Gastrocnemius medialis (tissue), 4 donors: ENCODE data around the gene KIF3C. TPM values are rescaled to one million over a fixed set of nuclear protein-coding genes. Genes with fewer than 3 reads are reported as not detected.
"Not testable (repeated sequence)": the region's sequence is repeated elsewhere in the genome, so short reads cannot be mapped to it uniquely, and the experiment has no call there.

Experiments used
- ATAC-seq, 2 donors: fragments of 150-250 bp; one replicate each; pipeline ENCODE4 v1.9.1; 2016
- DNase-seq, 2 donors: peaks; one replicate each; pipeline ENCODE4 v3.0.0-alpha.2; 2019
- H3K27ac ChIP-seq, 4 donors: fragments of 200-600 bp; sonication (generic); 1 replicate in 1 of 4; 2 replicates in 3 of 4; pipeline ENCODE4 v1.5.1; 2016 to 2018; ENCODE audit warnings: mild to moderate bottlenecking in 2 of 4, moderate library complexity in 1 of 4
- H3K27me3 ChIP-seq, 3 donors: fragments of 200-600 bp; sonication (generic) in 2 of 3; 1 replicate in 1 of 3; 2 replicates in 2 of 3; pipeline versions ENCODE4 v1.5.1 to v1.6.0; 2016 to 2019; ENCODE audit warnings: mild to moderate bottlenecking in 1 of 3, moderate library complexity in 1 of 3
- H3K36me3 ChIP-seq, 2 donors: fragments of 200-600 bp; sonication (generic) in 1 of 2; one replicate each; pipeline ENCODE4 v1.5.1; 2017 to 2018
- H3K4me1 ChIP-seq, 2 donors: fragments of 200-600 bp; sonication (generic) in 1 of 2; one replicate each; pipeline ENCODE4 v1.5.1; 2016 to 2017; ENCODE audit warnings: mild to moderate bottlenecking in 2 of 2
- H3K4me3 ChIP-seq, 4 donors: fragments of 200-600 bp; sonication (generic) in 3 of 4; 1 replicate in 1 of 4; 2 replicates in 3 of 4; pipeline ENCODE4 v1.5.1; 2016 to 2019; ENCODE audit warnings: mild to moderate bottlenecking in 2 of 4
- H3K9me3 ChIP-seq, 3 donors: fragments of 200-600 bp; sonication (generic) in 2 of 3; 1 replicate in 1 of 3; 2 replicates in 2 of 3; pipeline ENCODE4 v1.5.1; 2016 to 2019
- POLR2A ChIP-seq, 2 donors: fragments of 450-650 bp; IDR thresholded peaks; one replicate each; pipeline ENCODE4 v1.6.1; 2017; ENCODE audit warnings: antibody characterized with exemption in 2 of 2, mild to moderate bottlenecking in 2 of 2, moderate library complexity in 2 of 2
- in situ Hi-C, 4 donors: fragments of 200-750 bp; cut with MboI; loops; one replicate each; pipeline versions ENCODE4 v1.15.0 to v1.8.0; 2017; ENCODE audit warnings: low sequenced_read_pairs in 4 of 4
- intact Hi-C: fragments of 100-400 bp; cut with DNase I; formaldehyde crosslinking; loops from one replicate; pipeline ENCODE4 v1.15.1; 2023; ENCODE audit warnings: low total_unique reads
- total RNA-seq, 4 donors: library from RNA; depleted of rRNA; stranded (reverse); fragments of >200 nt; gene quantifications; one replicate each; pipeline versions ENCODE4 v1.1.0 to v1.2.3, GENCODE V29; 2016
- TF ChIP-seq, protein P1 (sequence below), 5 experiments: fragments of 450-650 bp in 3 of 5; fragments of 200-600 bp in 2 of 5; sonication (generic) in 2 of 5; IDR thresholded peaks in 4 of 5; conservative IDR thresholded peaks in 1 of 5; 1 replicate in 4 of 5; 2 replicates in 1 of 5; pipeline ENCODE4 v1.5.1; 2016 to 2019; ENCODE audit warnings: antibody characterized with exemption in 5 of 5, mild to moderate bottlenecking in 3 of 5, moderate library complexity in 3 of 5

The KIF3C gene
- 1 to 10 TPM; 1.1 to 4.4 (median 2.1) TPM for total RNA-seq

DNA sequence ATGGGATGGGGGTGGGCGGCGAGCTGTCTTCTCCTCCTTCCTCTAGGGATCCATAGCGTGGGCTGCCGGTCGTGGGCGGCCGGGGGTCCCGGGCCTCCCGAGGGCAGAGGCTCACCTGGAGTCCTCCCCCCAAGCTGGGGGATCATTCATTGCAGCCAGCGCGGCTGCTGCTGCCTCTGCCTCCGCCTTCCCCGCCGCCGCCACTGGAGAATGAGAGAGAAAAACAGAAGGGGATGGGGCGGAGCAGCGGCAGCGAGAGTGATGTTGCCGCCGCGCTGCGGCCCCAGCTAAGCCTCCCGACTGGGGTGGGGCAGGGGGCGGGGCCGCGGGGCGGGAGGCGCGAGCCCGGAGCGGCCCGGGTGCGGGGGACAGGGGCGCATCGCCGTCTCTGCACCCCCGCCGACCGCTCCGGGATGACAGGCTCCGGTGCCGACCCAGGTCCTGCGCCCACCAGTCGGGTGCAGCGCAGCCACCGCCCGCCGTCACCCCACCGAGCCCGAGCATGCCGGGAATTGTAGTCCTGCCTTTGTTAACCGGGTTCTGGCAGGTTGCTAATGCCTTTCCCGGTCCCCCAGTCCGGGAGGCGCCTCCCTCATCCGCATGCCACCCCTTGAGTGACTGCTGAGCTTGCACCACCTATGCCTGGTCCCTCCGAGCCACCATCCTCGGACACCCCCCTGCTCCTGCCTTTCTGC, at the start of gene KIF3C:
Gene KIF3C, minus strand, starts transcription at position 225 of the 695 bp plus-strand sequence. CDS start 580 bp downstream, outside the sequence.
- in situ Hi-C loops = loop anchor here in 1 of 4 donors (25.0 kb wide), 1 partner anchor 355 kb away; the partner anchor contains the start of genes ADGRF3 and SELENOI
- ATAC-seq (peak; percentile 57 to 60), DNase-seq (peak; percentile 17 to 27)
- H3K4me3 ChIP-seq = peak within 1 kb of the TSS; percentile 71 to 88 (median 76)
- H3K27ac ChIP-seq = peak within 1 kb of the TSS; percentile 29 to 67 (median 56)
- TF ChIP-seq POLR2A (IDR thresholded peaks at IDR 0.05) = no peak
- TF ChIP-seq, protein P1, sequence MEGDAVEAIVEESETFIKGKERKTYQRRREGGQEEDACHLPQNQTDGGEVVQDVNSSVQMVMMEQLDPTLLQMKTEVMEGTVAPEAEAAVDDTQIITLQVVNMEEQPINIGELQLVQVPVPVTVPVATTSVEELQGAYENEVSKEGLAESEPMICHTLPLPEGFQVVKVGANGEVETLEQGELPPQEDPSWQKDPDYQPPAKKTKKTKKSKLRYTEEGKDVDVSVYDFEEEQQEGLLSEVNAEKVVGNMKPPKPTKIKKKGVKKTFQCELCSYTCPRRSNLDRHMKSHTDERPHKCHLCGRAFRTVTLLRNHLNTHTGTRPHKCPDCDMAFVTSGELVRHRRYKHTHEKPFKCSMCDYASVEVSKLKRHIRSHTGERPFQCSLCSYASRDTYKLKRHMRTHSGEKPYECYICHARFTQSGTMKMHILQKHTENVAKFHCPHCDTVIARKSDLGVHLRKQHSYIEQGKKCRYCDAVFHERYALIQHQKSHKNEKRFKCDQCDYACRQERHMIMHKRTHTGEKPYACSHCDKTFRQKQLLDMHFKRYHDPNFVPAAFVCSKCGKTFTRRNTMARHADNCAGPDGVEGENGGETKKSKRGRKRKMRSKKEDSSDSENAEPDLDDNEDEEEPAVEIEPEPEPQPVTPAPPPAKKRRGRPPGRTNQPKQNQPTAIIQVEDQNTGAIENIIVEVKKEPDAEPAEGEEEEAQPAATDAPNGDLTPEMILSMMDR (IDR thresholded peaks at IDR 0.05 in 4 of 5, conservative IDR thresholded peaks at IDR 0.05 in 1 of 5) = no peak
- peaks cover 6 to 10% of the 10 kb centered on the region in 2 donors for H3K4me1 ChIP-seq
- no peaks in the 10 kb centered on the region for H3K9me3 ChIP-seq
- H3K27me3 ChIP-seq = no peaks in the 10 kb centered on the region
- no peaks in the 10 kb centered on the region for H3K36me3 ChIP-seq
- intact Hi-C loops = no loop called here

DNA sequence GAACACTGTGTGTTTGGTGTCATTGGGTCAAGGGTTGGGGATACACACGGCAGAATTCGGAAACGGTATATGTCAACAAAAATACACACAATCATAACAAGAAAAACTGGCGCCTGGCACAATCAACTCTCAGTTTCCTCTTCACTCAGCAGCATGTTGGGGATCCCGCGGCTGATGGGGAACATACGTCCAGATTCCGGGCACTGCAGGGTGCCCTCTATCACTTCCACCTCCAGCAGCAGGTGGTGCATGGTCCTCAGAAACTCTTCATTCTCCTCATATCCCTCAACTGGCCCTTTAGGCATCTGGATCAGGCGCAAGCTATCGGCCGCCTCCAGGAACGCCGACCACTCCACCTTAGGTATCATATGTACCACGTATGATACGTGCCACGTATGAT, 45.8 kb upstream of the KIF3C start:
- H3K4me3 ChIP-seq, DNase-seq, H3K27me3 ChIP-seq, H3K27ac ChIP-seq, H3K36me3 ChIP-seq, H3K4me1 ChIP-seq, in situ Hi-C loops, H3K9me3 ChIP-seq, ATAC-seq, intact Hi-C loops: not testable (repeated sequence)

DNA sequence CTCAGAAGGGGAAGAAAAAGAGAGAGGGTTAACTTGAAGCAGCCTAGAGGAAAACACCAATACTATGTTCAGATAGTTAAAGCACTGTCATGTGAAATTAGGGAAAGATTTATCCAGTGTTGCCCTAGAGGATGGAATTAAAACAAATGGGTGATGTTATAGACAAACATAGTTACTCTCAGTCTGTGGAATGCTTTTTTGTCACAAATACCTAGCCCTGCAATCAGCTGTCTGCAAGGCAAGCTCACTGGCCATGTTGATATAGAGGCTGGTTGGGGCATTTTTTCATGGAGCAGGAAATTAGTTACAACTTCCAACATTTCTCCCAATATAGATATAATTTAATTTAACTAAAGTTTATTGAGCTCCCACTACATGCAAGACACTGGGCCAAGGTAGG, 43.2 kb upstream of the KIF3C start:
- in situ Hi-C loops (no loop called here), intact Hi-C loops (no loop called here)
- Histone ChIP-seq H3K4me1 (no peaks in the 10 kb centered on the region), H3K27ac (no peak overlapping the region), H3K9me3 (no peaks in the 10 kb centered on the region), H3K27me3 (no peaks in the 10 kb centered on the region), H3K4me3 (no peak overlapping the region), H3K36me3 (no peaks in the 10 kb centered on the region)
- DNase-seq = no peak
- ATAC-seq = no peak
- TF ChIP-seq POLR2A (IDR thresholded peaks at IDR 0.05) = no peak
- TF ChIP-seq, protein P1 (IDR thresholded peaks at IDR 0.05 in 4 of 5, conservative IDR thresholded peaks at IDR 0.05 in 1 of 5) = no peak

DNA sequence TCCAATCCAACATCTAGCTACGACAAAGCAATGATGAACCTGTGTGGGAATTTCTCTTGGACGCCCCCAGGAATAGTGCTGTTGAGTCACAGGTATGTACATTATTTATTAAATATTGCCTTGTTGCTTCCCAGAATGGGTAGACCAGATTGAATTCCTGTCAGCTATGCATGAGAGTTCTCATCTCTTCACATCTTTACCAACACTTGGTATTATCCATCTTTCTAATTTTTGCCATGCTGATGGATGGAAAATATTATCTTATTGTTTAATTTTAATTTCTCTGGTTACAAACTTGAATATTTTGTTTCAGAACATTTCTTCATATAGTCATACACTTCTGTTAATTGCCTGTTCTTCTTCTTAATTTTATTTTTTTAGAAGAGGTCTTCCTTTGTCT, 42.0 kb upstream of the KIF3C start:
- intact Hi-C loops (no loop called here), in situ Hi-C loops (no loop called here)
- Histone ChIP-seq H3K9me3 (no peaks in the 10 kb centered on the region), H3K4me3 (no peak overlapping the region), H3K4me1 (no peaks in the 10 kb centered on the region), H3K36me3 (no peaks in the 10 kb centered on the region), H3K27me3 (no peaks in the 10 kb centered on the region), H3K27ac (no peak overlapping the region)
- TF ChIP-seq, protein P1 (IDR thresholded peaks at IDR 0.05 in 4 of 5, conservative IDR thresholded peaks at IDR 0.05 in 1 of 5) = no peak
- TF ChIP-seq POLR2A (IDR thresholded peaks at IDR 0.05) = no peak
- ATAC-seq (no peak), DNase-seq (no peak)

DNA sequence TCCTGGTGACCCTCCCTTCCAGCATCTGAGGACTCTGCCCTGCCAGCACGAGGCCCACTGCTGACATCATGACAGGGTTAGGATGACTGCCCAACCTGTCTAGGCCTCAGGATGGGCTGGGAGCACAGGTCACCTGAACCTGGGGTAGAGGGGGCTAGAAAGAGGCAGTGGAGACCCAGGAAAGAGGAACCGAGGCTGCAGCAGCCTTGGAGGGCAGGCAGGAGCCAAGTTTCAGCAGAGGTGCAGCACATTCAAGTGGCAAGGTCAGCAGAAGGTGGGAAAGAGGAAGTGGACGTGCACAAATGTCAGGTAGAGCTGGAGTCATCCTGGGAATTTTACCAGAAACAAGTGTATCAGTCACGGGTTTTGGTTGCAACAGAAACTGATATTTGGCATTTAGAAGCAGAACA, 37.9 kb upstream of the KIF3C start:
- in situ Hi-C loops = no loop called here
- Histone ChIP-seq H3K27ac (peak overlapping the region in 3 of 4 donors; percentile 89 to 95 (median 90)), H3K27me3 (no peaks in the 10 kb centered on the region), H3K4me1 (peaks cover 11 to 22% of the 10 kb centered on the region in 2 donors), H3K9me3 (no peaks in the 10 kb centered on the region), H3K4me3 (no peak overlapping the region), H3K36me3 (no peaks in the 10 kb centered on the region)
- TF ChIP-seq, protein P1 (IDR thresholded peaks at IDR 0.05 in 4 of 5, conservative IDR thresholded peaks at IDR 0.05 in 1 of 5) = no peak
- TF ChIP-seq POLR2A (IDR thresholded peaks at IDR 0.05) = no peak
- intact Hi-C loops = no loop called here
- ATAC-seq (no peak), DNase-seq (no peak)
